Head of caudate nucleus (tissue), 42 donors: ENCODE data around the gene TNS3.
A peak's percentile ranks its signal among the peaks of the same experiment; 100 is the strongest.
"Not testable (repeated sequence)": the region's sequence is repeated elsewhere in the genome, so short reads cannot be mapped to it uniquely, and the experiment has no call there.

Experiments used
- DNase-seq, 42 donors: peaks; one replicate each; pipeline versions ENCODE4 v3.0.0 to v3.0.0-alpha.2; 2020 to 2021; ENCODE audit warnings: mixed read lengths in 7 of 42
- intact Hi-C: fragments of 100-400 bp; cut with DNase I; formaldehyde crosslinking; loops from one replicate; pipeline ENCODE4 v1.15.0; 2022

The TNS3 gene

GRCh38 chr7:47451851-47452205, 130.1 kb downstream of the TNS3 start:
- no peak for DNase-seq
- intact Hi-C loops: no loop called here

DNA sequence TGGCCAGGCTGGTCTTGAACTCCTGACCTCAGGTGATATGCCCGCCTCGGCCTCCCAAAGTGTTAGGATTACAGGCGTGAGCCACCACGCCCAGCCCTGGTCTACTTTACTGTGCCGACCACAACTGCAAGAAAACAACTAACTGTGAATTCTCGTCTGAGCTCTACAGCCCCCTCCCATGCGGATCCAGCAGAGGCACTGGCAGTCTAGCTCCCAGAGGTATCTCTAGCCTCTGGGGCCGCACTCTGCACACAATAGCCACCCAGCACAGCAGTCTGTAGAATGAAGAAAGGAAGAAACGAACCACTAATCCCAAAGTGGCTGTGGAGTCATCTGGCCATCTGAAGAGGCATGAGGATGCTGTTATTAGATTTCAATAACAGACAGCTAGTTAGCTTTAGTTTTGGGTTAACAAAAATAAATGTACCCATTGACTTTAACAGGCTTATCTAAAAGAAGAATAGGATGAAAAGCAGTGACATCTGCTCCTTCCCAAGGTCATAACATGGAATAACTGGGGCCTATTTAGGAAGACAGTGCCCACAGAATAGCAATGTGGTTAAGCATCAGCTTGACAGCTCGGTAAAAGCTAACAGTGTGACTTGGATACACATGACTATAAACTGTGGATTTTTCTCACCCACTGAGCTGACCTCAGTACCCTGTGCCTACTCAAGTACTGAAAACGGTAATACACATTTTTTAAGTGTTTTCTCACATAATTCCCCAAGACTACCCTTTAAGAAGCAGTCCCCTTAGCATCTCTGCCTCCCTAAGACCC, 131.9 kb downstream of the TNS3 start:
- intact Hi-C loops: loop anchor here (10.0 kb wide), 1 partner anchor 365 kb away; no protein-coding TSS in a partner anchor
- DNase-seq: no peak

DNA sequence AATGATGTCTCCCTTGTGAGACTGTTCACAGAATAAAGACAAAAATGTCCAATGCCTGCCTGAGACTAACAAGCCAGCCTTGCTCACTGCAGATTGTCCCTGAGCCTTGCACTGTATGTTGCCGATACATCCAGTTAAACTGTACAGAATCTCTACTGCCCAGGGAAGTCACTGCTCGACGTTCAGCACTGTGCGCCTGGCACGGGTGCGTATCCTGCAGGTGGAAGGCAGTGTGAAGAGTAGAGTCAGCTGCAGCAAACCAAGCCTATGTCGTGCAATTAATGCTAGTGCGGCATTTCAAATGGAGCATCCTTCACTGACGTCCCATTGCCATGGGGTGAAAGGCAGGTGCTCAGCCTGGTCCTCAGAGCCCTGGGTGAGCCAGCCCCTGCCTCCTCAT, 132.9 kb downstream of the TNS3 start:
- intact Hi-C loops: loop anchor here (10.0 kb wide), 1 partner anchor 366 kb away; no protein-coding TSS in a partner anchor

DNA sequence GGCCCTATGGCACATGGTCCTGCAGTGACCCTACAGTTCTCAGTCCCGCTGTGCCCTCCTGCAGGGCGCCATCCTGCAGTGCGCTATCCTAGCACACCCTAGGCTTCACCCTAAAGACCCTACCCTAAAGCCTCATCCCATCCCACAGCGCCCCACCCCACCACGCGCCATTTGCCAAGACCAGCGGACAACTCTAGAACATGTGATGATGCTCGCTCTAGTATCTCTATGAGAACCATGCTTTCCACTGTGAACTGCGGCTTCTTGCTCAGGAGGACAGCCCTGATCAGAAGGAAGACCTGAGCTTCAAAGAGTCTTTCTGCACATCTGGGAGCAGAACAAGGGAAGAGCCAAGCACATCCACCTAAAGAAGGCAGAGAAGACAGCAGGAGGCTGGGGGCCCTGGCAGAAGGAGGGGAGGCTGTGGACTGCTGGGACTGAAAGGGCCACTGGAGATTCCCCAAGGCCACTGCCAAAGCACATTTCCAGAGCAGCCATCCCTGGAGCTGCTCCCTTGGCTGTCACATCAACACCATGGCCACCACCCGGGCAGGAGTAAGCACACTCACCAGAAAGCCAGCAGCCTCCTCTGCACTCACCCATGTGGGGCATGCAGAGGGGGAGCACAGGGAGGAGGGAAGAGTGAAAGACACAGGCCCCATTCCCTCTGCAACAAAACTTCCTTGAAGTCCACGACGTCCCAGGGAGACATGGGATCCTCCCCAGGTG, 134.1 kb downstream of the TNS3 start:
- intact Hi-C loops: loop anchor here (10.0 kb wide), 1 partner anchor 367 kb away; no protein-coding TSS in a partner anchor

More for the DNA sequence above, 132.9 kb downstream of the TNS3 start:
- no peak for DNase-seq

DNA sequence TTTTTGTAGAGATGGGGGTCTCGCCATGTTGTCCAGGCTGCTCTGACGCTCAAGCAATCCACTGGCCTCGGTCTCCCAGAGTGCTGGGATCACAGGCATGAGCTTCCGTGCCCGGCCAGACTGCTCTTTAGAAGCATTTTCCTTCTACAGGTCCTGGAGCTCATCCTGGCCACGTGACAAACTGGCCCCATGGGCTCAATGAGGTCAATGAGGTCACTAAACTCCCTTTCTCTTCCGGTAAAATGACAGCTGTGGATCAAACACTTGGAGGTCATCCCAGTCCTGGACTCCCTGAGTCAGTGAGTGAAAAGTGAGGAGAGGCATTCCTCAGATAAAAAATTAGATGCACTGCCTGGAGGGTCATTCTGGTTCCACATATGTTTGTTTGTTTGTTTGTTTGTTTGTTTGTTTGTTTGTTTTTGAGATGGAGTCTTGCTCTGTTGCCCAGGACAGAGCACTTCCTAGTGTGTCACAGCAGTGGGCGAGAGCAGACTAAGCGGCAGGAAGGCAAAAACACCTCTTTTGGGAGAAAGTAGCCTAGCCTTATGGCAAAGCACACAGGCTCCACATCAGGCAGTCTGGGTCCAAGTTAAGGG, 134.9 kb downstream of the TNS3 start:
- intact Hi-C loops: loop anchor here (10.0 kb wide), 1 partner anchor 368 kb away; no protein-coding TSS in a partner anchor
- DNase-seq: no peak

More for the DNA sequence above, 134.1 kb downstream of the TNS3 start:
- no peak for DNase-seq

DNA sequence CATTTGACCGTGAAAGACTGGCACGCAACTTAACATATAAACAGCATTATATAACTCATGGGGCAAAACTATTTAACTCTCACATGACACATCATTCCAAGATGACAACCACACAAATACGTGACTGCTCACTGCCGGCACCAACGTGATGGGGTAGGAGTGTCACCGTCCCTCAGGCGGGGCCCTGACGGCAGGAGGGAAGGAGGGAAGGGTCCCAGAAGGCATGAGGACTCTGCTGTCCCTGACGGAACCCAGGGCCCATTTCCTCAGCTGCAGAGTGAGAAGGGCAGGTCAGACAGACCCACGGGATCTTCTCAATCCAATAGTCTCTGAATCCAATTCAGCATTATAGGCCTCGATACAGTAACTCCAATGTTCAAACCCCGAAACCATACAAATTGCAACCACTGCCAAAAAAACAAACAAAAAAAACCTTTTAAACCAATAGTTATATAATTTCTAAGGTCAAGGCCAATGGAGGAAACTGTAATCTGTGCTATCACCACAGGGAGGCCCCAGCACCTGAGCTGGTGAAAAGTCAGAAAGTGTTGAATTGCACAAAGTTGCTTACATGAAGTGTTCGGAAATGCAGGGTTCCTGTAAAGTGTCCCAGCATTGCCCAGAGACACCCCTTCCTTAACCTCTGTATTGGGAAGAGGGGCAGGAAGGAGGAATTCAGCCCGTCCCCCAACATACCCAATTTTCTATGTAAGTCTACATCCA, 137.4 kb downstream of the TNS3 start:
- intact Hi-C loops: loop anchor here (10.0 kb wide), 1 partner anchor 370 kb away; no protein-coding TSS in a partner anchor
- DNase-seq: peak in 14 of 42 donors; percentile 30 to 61 (median 44)

GRCh38 chr7:47443049-47443448, 138.9 kb downstream of the TNS3 start:
- intact Hi-C loops: loop anchor here (10.0 kb wide), 1 partner anchor 372 kb away; no protein-coding TSS in a partner anchor
- DNase-seq: no peak

- intact Hi-C loops: loop anchor here (10.0 kb wide), 1 partner anchor 372 kb away; no protein-coding TSS in a partner anchor
- no peak for DNase-seq
These were observed 139.4 kb downstream of the TNS3 start for GRCh38 chr7:47442605-47442865.

DNA sequence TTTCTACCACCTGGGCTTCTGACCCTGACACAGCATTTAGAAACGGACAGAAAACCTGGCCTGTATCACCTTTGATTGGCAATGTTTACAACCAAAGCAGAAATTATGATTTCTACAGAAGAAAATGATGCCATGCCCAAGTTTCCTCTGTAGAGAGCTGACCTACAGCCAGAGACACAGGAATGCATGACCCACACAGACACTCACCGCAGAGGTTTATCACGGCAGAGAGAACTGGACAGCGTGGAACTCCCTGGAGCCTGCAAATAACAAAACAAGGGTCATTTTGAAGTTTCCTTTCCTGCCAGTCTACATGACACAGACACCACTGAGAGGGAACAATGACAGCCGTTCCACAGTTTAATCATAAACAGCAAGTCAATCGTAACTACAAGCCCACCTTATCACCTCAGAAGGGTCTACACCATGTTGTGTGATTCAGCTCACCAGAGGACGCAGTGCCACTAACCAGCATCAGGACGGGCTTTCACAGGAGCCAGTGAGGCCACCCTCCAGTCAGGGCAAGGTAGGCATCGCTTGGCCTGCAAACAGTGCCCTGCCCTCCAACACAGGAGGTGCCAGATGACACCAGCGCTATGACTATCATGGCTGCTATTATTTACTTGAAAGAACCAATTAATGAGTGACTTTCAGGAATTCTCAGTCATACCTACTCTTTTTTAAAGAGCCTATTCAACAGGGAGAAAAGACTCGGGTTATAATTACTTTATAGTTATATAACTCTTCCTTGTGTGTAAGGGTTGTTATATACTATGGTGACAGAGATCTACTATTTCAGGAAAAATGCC, 139.9 kb downstream of the TNS3 start:
- DNase-seq: no peak
- intact Hi-C loops: loop anchor here (10.0 kb wide), 1 partner anchor 373 kb away; no protein-coding TSS in a partner anchor

DNA sequence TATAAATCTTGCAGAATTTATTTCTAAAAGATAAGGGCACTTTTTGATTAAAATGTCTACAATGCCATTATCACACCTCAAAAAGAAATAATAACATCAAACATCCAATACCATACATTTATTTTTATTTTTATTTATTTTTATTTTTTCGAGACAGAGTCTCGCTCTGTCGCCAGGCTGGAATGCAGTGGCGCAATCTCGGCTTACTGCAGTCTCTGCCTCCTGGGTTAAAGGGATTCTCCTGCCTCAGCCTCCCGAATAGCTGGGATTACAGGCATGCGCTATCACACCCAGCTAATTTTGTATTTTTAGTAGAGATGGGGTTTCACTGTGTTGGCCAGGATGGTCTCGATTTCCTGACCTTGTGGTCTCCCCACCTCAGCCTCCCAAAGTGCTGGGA, 140.9 kb downstream of the TNS3 start:
- intact Hi-C loops: loop anchor here (10.0 kb wide), 1 partner anchor 374 kb away; no protein-coding TSS in a partner anchor
- DNase-seq: not testable (repeated sequence)

- intact Hi-C loops: loop anchor here (10.0 kb wide), 1 partner anchor 374 kb away; no protein-coding TSS in a partner anchor
These were observed 141.6 kb downstream of the TNS3 start for GRCh38 chr7:47440320-47440719.

GRCh38 chr7:47439181-47439667, 142.7 kb downstream of the TNS3 start:
- peak in 1 of 42 donors; percentile 3 for DNase-seq
- intact Hi-C loops: no loop called here

More at GRCh38 chr7:47440320-47440719, 141.6 kb downstream of the TNS3 start:
- no peak for DNase-seq

GRCh38 chr7:47438411-47439029, 143.4 kb downstream of the TNS3 start:
- intact Hi-C loops: no loop called here
- DNase-seq: peak in 1 of 42 donors; percentile 4

- intact Hi-C loops: no loop called here
These were observed 146.0 kb downstream of the TNS3 start for GRCh38 chr7:47435889-47436312.

GRCh38 chr7:47433564-47433895, 148.4 kb downstream of the TNS3 start:
- no peak for DNase-seq
- intact Hi-C loops: no loop called here

More at GRCh38 chr7:47435889-47436312, 146.0 kb downstream of the TNS3 start:
- peak in 34 of 42 donors; percentile 21 to 72 (median 45) for DNase-seq

GRCh38 chr7:47432671-47433563, 149.0 kb downstream of the TNS3 start:
- DNase-seq: no peak
- intact Hi-C loops: no loop called here

- no peak for DNase-seq
- intact Hi-C loops: no loop called here
These were observed 151.5 kb downstream of the TNS3 start for GRCh38 chr7:47430422-47430821.
